ENCODE results near the gene ELOVL5. TPM values are rescaled to one million over a fixed set of nuclear protein-coding genes. Genes with fewer than 3 reads are reported as not detected.

The ELOVL5 gene
- total RNA-seq, 1 donor from 2014 or later = 19.0 TPM

- no peak for DNase-seq
- Histone ChIP-seq H3K4me3 (no peak overlapping the region), H3K9me3 (replicated peaks) (no peaks in the 10 kb centered on the region), H3K4me1 (peaks cover 41% of the 10 kb centered on the region), H3K27me3 (ENCODE audit: low read depth) (no peaks in the 10 kb centered on the region), H3K36me3 (peaks cover 35% of the 10 kb centered on the region), H3K27ac (replicated peaks) (no peak overlapping the region)
- intact Hi-C loops (cut with micrococcal nuclease) = no loop called here
- TF ChIP-seq CTCF (IDR thresholded peaks at IDR 0.05; ENCODE audit: borderline replicate concordance) = no peak
Measured at GRCh38 chr6:53259860-53260580, 88.7 kb downstream of the ELOVL5 start.

- intact Hi-C loops (cut with micrococcal nuclease) = no loop called here
- no peak overlapping the region for H3K4me3 ChIP-seq
- no peak for TF ChIP-seq CTCF (IDR thresholded peaks at IDR 0.05; ENCODE audit: borderline replicate concordance)
- peaks cover 29% of the 10 kb centered on the region for H3K4me1 ChIP-seq
- peaks cover 35% of the 10 kb centered on the region for H3K36me3 ChIP-seq
- no peaks in the 10 kb centered on the region for H3K27me3 ChIP-seq (ENCODE audit: low read depth)
- no peak overlapping the region for H3K27ac ChIP-seq (replicated peaks)
- H3K9me3 ChIP-seq (replicated peaks) = no peaks in the 10 kb centered on the region
- no peak for DNase-seq
Measured at GRCh38 chr6:53258774-53259155, 90.0 kb downstream of the ELOVL5 start.

GRCh38 chr6:53258076-53258773 is 90.5 kb downstream of the ELOVL5 start:
- Histone ChIP-seq H3K27me3 (ENCODE audit: low read depth) (no peaks in the 10 kb centered on the region), H3K36me3 (peaks cover 35% of the 10 kb centered on the region), H3K9me3 (replicated peaks) (no peaks in the 10 kb centered on the region), H3K4me3 (no peak overlapping the region), H3K4me1 (peaks cover 26% of the 10 kb centered on the region), H3K27ac (replicated peaks) (no peak overlapping the region)
- no peak for TF ChIP-seq CTCF (IDR thresholded peaks at IDR 0.05; ENCODE audit: borderline replicate concordance)
- DNase-seq = no peak
- intact Hi-C loops (cut with micrococcal nuclease) = no loop called here

GRCh38 chr6:53257533-53257932 is 91.2 kb downstream of the ELOVL5 start:
- TF ChIP-seq CTCF (IDR thresholded peaks at IDR 0.05; ENCODE audit: borderline replicate concordance) = no peak
- H3K4me3 ChIP-seq = no peak overlapping the region
- no peaks in the 10 kb centered on the region for H3K27me3 ChIP-seq (ENCODE audit: low read depth)
- H3K9me3 ChIP-seq (replicated peaks) = no peaks in the 10 kb centered on the region
- peaks cover 27% of the 10 kb centered on the region for H3K4me1 ChIP-seq
- intact Hi-C loops (cut with micrococcal nuclease) = no loop called here
- H3K27ac ChIP-seq (replicated peaks) = no peak overlapping the region
- DNase-seq = no peak
- peaks cover 35% of the 10 kb centered on the region for H3K36me3 ChIP-seq

GRCh38 chr6:53257001-53257400 is 91.7 kb downstream of the ELOVL5 start:
- H3K9me3 ChIP-seq (replicated peaks) = no peaks in the 10 kb centered on the region
- TF ChIP-seq CTCF (IDR thresholded peaks at IDR 0.05; ENCODE audit: borderline replicate concordance) = no peak
- intact Hi-C loops (cut with micrococcal nuclease) = no loop called here
- no peak for DNase-seq
- H3K4me3 ChIP-seq = no peak overlapping the region
- H3K27ac ChIP-seq (replicated peaks) = no peak overlapping the region
- no peaks in the 10 kb centered on the region for H3K27me3 ChIP-seq (ENCODE audit: low read depth)
- H3K4me1 ChIP-seq = peaks cover 32% of the 10 kb centered on the region
- H3K36me3 ChIP-seq = peaks cover 30% of the 10 kb centered on the region
